Measurements from ENCODE around the gene SLC2A1. TPM values are rescaled to one million over a fixed set of nuclear protein-coding genes. Genes with fewer than 3 reads are reported as not detected.
A peak's percentile ranks its signal among the peaks of the same experiment; 100 is the strongest.

SLC2A1 gene
- total RNA-seq, 5 donors from 2014 or later (not counting 1 experiment from before 2014, with no cell fraction given), result 72.0 to 91.7 (median 83.9) TPM

- H3K9me3 ChIP-seq, result no peaks in the 10 kb centered on the region
- H3K4me1 ChIP-seq (ENCODE audit: control insufficient read depth in 1 of 2, extremely low read depth in 1 of 2, insufficient read depth in 2 of 2, low read length in 2 of 2), result peaks cover 38 to 95% of the 10 kb centered on the region in 2 experiments
- H3K27ac Mint-ChIP-seq, result peak overlapping the region; percentile 94 to 97
- peaks cover 43% of the 10 kb centered on the region for H3K36me3 Mint-ChIP-seq
- H3K4me3 Mint-ChIP-seq, result peak overlapping the region; percentile 44 to 85 (median 66)
- H3K9me3 Mint-ChIP-seq, result no peaks in the 10 kb centered on the region
- CTCF ChIA-PET, result no interaction called here
- peak overlapping the region; percentile 83 for H3K27ac ChIP-seq (ENCODE audit: low read length)
- peaks cover 76 to 93% (median 88%) of the 10 kb centered on the region in 3 donors for H3K4me1 Mint-ChIP-seq
- ATAC-seq (replicated peaks in 1 of 4), result no peak
- no peak overlapping the region for H3K4me3 ChIP-seq (ENCODE audit: control insufficient read depth in 1 of 2, extremely low read depth in 1 of 2, low read length in 1 of 2)
- no peaks in the 10 kb centered on the region for H3K27me3 Mint-ChIP-seq
- peak in 1 of 35 experiments; percentile 4 for DNase-seq
- 89% methylated on average over 4 of the region's 5 CpGs for WGBS (ENCODE audit: insufficient coverage)
- H3K36me3 ChIP-seq (ENCODE audit: control insufficient read depth in 2 of 2, extremely low read depth in 1 of 2, insufficient read depth in 1 of 2, low read length in 1 of 2), result peaks cover 17 to 59% of the 10 kb centered on the region in 2 donors
- no peaks in the 10 kb centered on the region for H3K27me3 ChIP-seq (replicated peaks in 1 of 2; ENCODE audit: control insufficient read depth in 2 of 2, extremely low read depth in 1 of 2, insufficient read depth in 2 of 2, low read length in 1 of 2)
- POLR2A ChIA-PET, result no interaction called here
Measured at GRCh38 chr1:42933060-42933586, 25.5 kb downstream of the SLC2A1 start.

DNA sequence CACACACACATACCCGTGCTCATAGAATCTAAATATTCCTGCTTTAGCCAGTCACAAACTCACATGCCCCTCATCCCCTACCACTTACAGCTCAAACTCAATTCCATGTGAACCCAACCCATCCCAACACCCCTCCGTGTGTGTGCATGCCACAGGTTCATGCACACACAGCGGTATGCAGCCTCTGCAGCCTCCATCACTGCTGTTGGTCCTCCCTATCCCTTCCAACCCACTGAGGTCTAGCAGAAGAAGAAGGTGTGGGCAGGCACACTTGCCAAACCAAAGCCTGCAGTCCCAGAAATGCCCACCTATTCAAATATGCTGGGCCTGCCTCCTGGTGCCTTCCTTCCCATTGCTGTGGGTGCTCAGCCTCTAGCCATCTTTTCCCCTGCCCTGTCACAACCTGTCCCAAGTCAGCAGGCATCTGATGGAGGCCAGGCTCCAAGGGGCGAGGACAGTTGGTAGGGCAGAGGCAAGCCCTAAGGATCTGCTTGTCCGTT is 26.2 kb downstream of the SLC2A1 start:
- Histone ChIP-seq H3K27ac (ENCODE audit: low read length) (peak overlapping the region; percentile 83), H3K4me1 (ENCODE audit: control insufficient read depth in 1 of 2, extremely low read depth in 1 of 2, insufficient read depth in 2 of 2, low read length in 2 of 2) (peaks cover 38 to 88% of the 10 kb centered on the region in 2 experiments), H3K4me3 (ENCODE audit: control insufficient read depth in 1 of 2, extremely low read depth in 1 of 2, low read length in 1 of 2) (peak overlapping the region; percentile 21 to 35), H3K27me3 (replicated peaks in 1 of 2; ENCODE audit: control insufficient read depth in 2 of 2, extremely low read depth in 1 of 2, insufficient read depth in 2 of 2, low read length in 1 of 2) (no peaks in the 10 kb centered on the region), H3K36me3 (ENCODE audit: control insufficient read depth in 2 of 2, extremely low read depth in 1 of 2, insufficient read depth in 1 of 2, low read length in 1 of 2) (peaks cover 14 to 59% of the 10 kb centered on the region in 2 donors), H3K9me3 (no peaks in the 10 kb centered on the region)
- Mint-ChIP-seq H3K36me3 (peaks cover 45% of the 10 kb centered on the region), H3K27ac (peak overlapping the region; percentile 94 to 97), H3K27me3 (no peaks in the 10 kb centered on the region), H3K4me3 (peak overlapping the region; percentile 44 to 85 (median 66)), H3K4me1 (peaks cover 69 to 88% (median 82%) of the 10 kb centered on the region in 3 donors), H3K9me3 (no peaks in the 10 kb centered on the region)
- ATAC-seq (replicated peaks in 1 of 4) (no peak), DNase-seq (no peak)
- ChIA-PET POLR2A (interaction anchor here in 1 of 2 donors (0.6 kb wide), 1 partner anchor 719 kb away, joined by 3 read pairs; no protein-coding TSS in a partner anchor), CTCF (interaction anchor here in 1 of 2 donors (0.6 to 1.8 kb wide), 8 partner anchors 10 to 141 kb away, joined by 3 to 11 read pairs (median 4); no protein-coding TSS in a partner anchor)
- WGBS (ENCODE audit: insufficient coverage), result 50% methylated on average over 2 of the region's 5 CpGs

- Mint-ChIP-seq H3K36me3 (peaks cover 45% of the 10 kb centered on the region), H3K4me1 (peaks cover 64 to 84% (median 76%) of the 10 kb centered on the region in 3 donors), H3K27me3 (no peaks in the 10 kb centered on the region), H3K4me3 (peak overlapping the region; percentile 44 to 85 (median 66)), H3K9me3 (no peaks in the 10 kb centered on the region), H3K27ac (peak overlapping the region; percentile 94 to 97)
- Histone ChIP-seq H3K4me1 (ENCODE audit: control insufficient read depth in 1 of 2, extremely low read depth in 1 of 2, insufficient read depth in 2 of 2, low read length in 2 of 2) (peaks cover 36 to 83% of the 10 kb centered on the region in 2 experiments), H3K36me3 (ENCODE audit: control insufficient read depth in 2 of 2, extremely low read depth in 1 of 2, insufficient read depth in 1 of 2, low read length in 1 of 2) (peaks cover 12 to 59% of the 10 kb centered on the region in 2 donors), H3K9me3 (no peaks in the 10 kb centered on the region), H3K4me3 (ENCODE audit: control insufficient read depth in 1 of 2, extremely low read depth in 1 of 2, low read length in 1 of 2) (peak overlapping the region; percentile 21 to 32), H3K27me3 (replicated peaks in 1 of 2; ENCODE audit: control insufficient read depth in 2 of 2, extremely low read depth in 1 of 2, insufficient read depth in 2 of 2, low read length in 1 of 2) (no peaks in the 10 kb centered on the region), H3K27ac (ENCODE audit: low read length) (peak overlapping the region; percentile 83)
- ATAC-seq (replicated peaks in 1 of 4) (peak; percentile 82 to 85 (median 83)), DNase-seq (peak; percentile 63 to 88 (median 77))
- ChIA-PET CTCF (interaction anchor here (0.6 to 1.8 kb wide), 10 partner anchors 9 to 1618 kb away, joined by 3 to 11 read pairs (median 4); no protein-coding TSS in a partner anchor), POLR2A (interaction anchor here in 1 of 2 donors (0.6 to 0.7 kb wide), 4 partner anchors 10 to 720 kb away, joined by 3 read pairs; partner anchors contain the start of gene P3H1)
- WGBS (ENCODE audit: insufficient coverage), result 2% methylated on average over 6 of the region's 11 CpGs
Measured at GRCh38 chr1:42931911-42932422, 26.7 kb downstream of the SLC2A1 start.

- Mint-ChIP-seq H3K27me3 (no peaks in the 10 kb centered on the region), H3K36me3 (peaks cover 46% of the 10 kb centered on the region), H3K27ac (peak overlapping the region; percentile 94 to 97), H3K9me3 (no peaks in the 10 kb centered on the region), H3K4me3 (peak overlapping the region; percentile 65 to 85 (median 66)), H3K4me1 (peaks cover 56 to 76% (median 68%) of the 10 kb centered on the region in 3 donors)
- POLR2A ChIA-PET, result no interaction called here
- Histone ChIP-seq H3K27ac (ENCODE audit: low read length) (peak overlapping the region; percentile 83), H3K36me3 (ENCODE audit: control insufficient read depth in 2 of 2, extremely low read depth in 1 of 2, insufficient read depth in 1 of 2, low read length in 1 of 2) (peaks cover 15 to 64% of the 10 kb centered on the region in 2 donors), H3K4me1 (ENCODE audit: control insufficient read depth in 1 of 2, extremely low read depth in 1 of 2, insufficient read depth in 2 of 2, low read length in 2 of 2) (peaks cover 33 to 77% of the 10 kb centered on the region in 2 experiments), H3K9me3 (no peaks in the 10 kb centered on the region), H3K27me3 (replicated peaks in 1 of 2; ENCODE audit: control insufficient read depth in 2 of 2, extremely low read depth in 1 of 2, insufficient read depth in 2 of 2, low read length in 1 of 2) (no peaks in the 10 kb centered on the region), H3K4me3 (ENCODE audit: control insufficient read depth in 1 of 2, extremely low read depth in 1 of 2, low read length in 1 of 2) (peak overlapping the region; percentile 21 to 32)
- CTCF ChIA-PET, result interaction anchor here in 1 of 2 donors (0.7 to 1.8 kb wide), 5 partner anchors 8 to 1618 kb away, joined by 4 to 11 read pairs (median 5); no protein-coding TSS in a partner anchor
- DNase-seq, result peak in 33 of 35 experiments; percentile 37 to 81 (median 49)
- ATAC-seq (replicated peaks in 1 of 4), result peak; percentile 21 to 55 (median 40)
- WGBS (ENCODE audit: insufficient coverage), result no CpG with 5 or more reads among the region's 7 CpGs
Measured at GRCh38 chr1:42931108-42931539, 27.5 kb downstream of the SLC2A1 start.

GRCh38 chr1:42930178-42931107 is 28.2 kb downstream of the SLC2A1 start:
- Mint-ChIP-seq H3K4me3 (peak overlapping the region in 2 of 3 donors; percentile 65 to 85), H3K9me3 (no peaks in the 10 kb centered on the region), H3K36me3 (peaks cover 46% of the 10 kb centered on the region), H3K27ac (peak overlapping the region; percentile 94 to 97), H3K27me3 (no peaks in the 10 kb centered on the region), H3K4me1 (peaks cover 53 to 74% (median 67%) of the 10 kb centered on the region in 3 donors)
- Histone ChIP-seq H3K9me3 (no peaks in the 10 kb centered on the region), H3K27me3 (replicated peaks in 1 of 2; ENCODE audit: control insufficient read depth in 2 of 2, extremely low read depth in 1 of 2, insufficient read depth in 2 of 2, low read length in 1 of 2) (no peaks in the 10 kb centered on the region), H3K27ac (ENCODE audit: low read length) (peak overlapping the region; percentile 83), H3K4me1 (ENCODE audit: control insufficient read depth in 1 of 2, extremely low read depth in 1 of 2, insufficient read depth in 2 of 2, low read length in 2 of 2) (peaks cover 35 to 72% of the 10 kb centered on the region in 2 experiments), H3K36me3 (ENCODE audit: control insufficient read depth in 2 of 2, extremely low read depth in 1 of 2, insufficient read depth in 1 of 2, low read length in 1 of 2) (peaks cover 16 to 64% of the 10 kb centered on the region in 2 donors), H3K4me3 (ENCODE audit: control insufficient read depth in 1 of 2, extremely low read depth in 1 of 2, low read length in 1 of 2) (no peak overlapping the region)
- 64% methylated on average over 22 of the region's 25 CpGs for WGBS (ENCODE audit: insufficient coverage)
- DNase-seq (peak in 1 of 35 experiments; percentile 23), ATAC-seq (replicated peaks in 1 of 4) (no peak)
- ChIA-PET CTCF (no interaction called here), POLR2A (no interaction called here)

Measured in T-cell (primary cell).